ENCODE data around the gene ECPAS.

ECPAS gene

DNA sequence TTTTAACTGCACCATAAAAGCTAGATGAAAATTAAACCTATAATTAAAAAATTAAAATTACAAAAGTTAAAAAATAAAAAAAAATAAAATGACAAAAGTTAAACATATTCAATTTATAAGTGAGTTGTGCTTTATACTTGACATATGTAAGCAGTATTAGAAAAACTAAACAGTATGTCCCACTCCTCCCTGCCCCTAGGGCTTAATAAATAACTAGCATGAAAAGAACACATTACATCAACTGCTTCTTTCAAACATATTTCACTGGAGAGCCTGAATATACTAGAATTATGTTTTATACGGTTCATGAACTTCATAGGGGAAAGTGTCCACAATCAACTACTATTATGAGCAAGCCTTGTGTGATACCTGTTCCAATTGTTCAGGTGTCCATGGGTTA, 47.6 kb downstream of the ECPAS start:
- Mint-ChIP-seq H3K27ac (no peak overlapping the region), H3K9me3 (no peaks in the 10 kb centered on the region), H3K4me1 (no peaks in the 10 kb centered on the region), H3K4me3 (no peak overlapping the region), H3K36me3 (ENCODE audit: low read depth) (peaks cover 61% of the 10 kb centered on the region), H3K27me3 (ENCODE audit: low read depth, poor library complexity) (no peaks in the 10 kb centered on the region)
- TF ChIP-seq, protein P1, sequence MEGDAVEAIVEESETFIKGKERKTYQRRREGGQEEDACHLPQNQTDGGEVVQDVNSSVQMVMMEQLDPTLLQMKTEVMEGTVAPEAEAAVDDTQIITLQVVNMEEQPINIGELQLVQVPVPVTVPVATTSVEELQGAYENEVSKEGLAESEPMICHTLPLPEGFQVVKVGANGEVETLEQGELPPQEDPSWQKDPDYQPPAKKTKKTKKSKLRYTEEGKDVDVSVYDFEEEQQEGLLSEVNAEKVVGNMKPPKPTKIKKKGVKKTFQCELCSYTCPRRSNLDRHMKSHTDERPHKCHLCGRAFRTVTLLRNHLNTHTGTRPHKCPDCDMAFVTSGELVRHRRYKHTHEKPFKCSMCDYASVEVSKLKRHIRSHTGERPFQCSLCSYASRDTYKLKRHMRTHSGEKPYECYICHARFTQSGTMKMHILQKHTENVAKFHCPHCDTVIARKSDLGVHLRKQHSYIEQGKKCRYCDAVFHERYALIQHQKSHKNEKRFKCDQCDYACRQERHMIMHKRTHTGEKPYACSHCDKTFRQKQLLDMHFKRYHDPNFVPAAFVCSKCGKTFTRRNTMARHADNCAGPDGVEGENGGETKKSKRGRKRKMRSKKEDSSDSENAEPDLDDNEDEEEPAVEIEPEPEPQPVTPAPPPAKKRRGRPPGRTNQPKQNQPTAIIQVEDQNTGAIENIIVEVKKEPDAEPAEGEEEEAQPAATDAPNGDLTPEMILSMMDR (IDR thresholded peaks at IDR 0.05), result no peak
- DNase-seq, result no peak

DNA sequence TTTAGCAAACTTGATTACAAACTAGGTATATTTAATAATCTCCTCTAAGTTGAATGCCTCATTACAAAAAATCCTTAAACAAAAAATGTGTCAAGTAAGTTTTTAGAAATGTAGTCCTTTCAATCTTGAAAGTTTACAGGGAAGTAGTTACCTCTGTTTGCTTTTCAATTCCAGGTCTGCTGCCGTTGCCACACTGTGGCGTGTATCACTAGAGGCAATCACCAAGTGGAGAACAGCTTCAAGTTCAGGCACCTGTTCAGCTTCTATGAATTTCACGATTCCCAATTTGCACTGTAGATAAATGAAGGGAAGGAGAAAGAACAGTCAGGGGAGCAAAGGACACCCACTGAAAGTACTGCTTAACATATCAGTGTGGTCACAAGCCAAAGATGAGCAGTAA, 51.1 kb downstream of the ECPAS start:
- H3K27ac Mint-ChIP-seq, result no peak overlapping the region
- H3K36me3 Mint-ChIP-seq (ENCODE audit: low read depth), result peaks cover 52% of the 10 kb centered on the region
- no peaks in the 10 kb centered on the region for H3K4me1 Mint-ChIP-seq
- H3K9me3 Mint-ChIP-seq, result no peaks in the 10 kb centered on the region
- DNase-seq, result no peak
- TF ChIP-seq, protein P1 (IDR thresholded peaks at IDR 0.05), result no peak
- H3K27me3 Mint-ChIP-seq (ENCODE audit: low read depth, poor library complexity), result no peaks in the 10 kb centered on the region
- no peak overlapping the region for H3K4me3 Mint-ChIP-seq

- Mint-ChIP-seq H3K9me3 (no peaks in the 10 kb centered on the region), H3K4me1 (no peaks in the 10 kb centered on the region), H3K36me3 (ENCODE audit: low read depth) (peaks cover 53% of the 10 kb centered on the region), H3K4me3 (no peak overlapping the region), H3K27ac (no peak overlapping the region), H3K27me3 (ENCODE audit: low read depth, poor library complexity) (no peaks in the 10 kb centered on the region)
- no peak for DNase-seq
- TF ChIP-seq, protein P1 (IDR thresholded peaks at IDR 0.05), result no peak
These were observed 52.5 kb downstream of the ECPAS start for GRCh38 chr9:111431684-111432083.

- Mint-ChIP-seq H3K27ac (no peak overlapping the region), H3K4me1 (no peaks in the 10 kb centered on the region), H3K27me3 (ENCODE audit: low read depth, poor library complexity) (no peaks in the 10 kb centered on the region), H3K36me3 (ENCODE audit: low read depth) (peaks cover 63% of the 10 kb centered on the region), H3K9me3 (no peaks in the 10 kb centered on the region), H3K4me3 (no peak overlapping the region)
- TF ChIP-seq, protein P1 (IDR thresholded peaks at IDR 0.05), result no peak
- DNase-seq, result no peak
These were observed 55.0 kb downstream of the ECPAS start for GRCh38 chr9:111429175-111429574.

DNA sequence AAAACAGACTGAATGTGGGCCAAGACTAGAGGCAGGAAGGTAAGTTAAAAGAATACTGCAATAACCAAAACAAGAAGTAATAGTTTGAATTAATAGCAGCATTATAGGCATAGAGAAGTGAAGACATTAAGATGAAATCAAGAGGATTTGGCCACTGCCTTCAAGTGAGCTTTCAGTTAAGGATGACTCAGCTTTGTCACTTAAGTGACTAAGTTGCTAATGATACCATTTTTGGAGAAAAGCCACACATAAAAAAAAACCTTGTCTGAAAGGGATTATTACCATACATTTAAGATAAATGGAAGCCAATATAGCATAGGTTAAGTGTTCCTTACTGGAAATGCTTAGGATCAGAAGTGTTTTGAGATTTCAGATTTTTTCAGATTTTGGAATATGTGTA, 57.0 kb downstream of the ECPAS start:
- Mint-ChIP-seq H3K4me1 (no peaks in the 10 kb centered on the region), H3K27me3 (ENCODE audit: low read depth, poor library complexity) (no peaks in the 10 kb centered on the region), H3K4me3 (no peak overlapping the region), H3K9me3 (no peaks in the 10 kb centered on the region), H3K36me3 (ENCODE audit: low read depth) (peaks cover 67% of the 10 kb centered on the region), H3K27ac (no peak overlapping the region)
- TF ChIP-seq, protein P1 (IDR thresholded peaks at IDR 0.05), result no peak
- DNase-seq, result no peak

DNA sequence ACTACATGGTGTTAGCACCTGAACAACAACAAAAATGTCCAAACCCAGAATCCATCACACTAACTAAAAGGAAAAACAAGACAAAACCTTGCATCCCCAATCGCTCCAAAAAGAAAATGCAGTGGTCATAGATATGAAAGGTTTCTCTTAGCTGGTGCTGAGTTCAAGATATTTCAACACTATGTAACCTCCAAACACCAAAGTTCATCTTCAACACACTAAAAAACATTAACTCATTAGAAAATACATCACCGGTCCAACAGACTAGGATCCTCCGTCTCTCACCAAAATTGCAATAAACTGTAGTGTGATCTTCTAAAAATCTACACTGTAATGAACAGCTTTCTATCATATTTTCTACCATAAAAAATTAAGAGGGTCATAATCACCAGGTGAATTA, 60.8 kb downstream of the ECPAS start:
- no peak overlapping the region for H3K27ac Mint-ChIP-seq
- H3K4me1 Mint-ChIP-seq, result no peaks in the 10 kb centered on the region
- no peaks in the 10 kb centered on the region for H3K27me3 Mint-ChIP-seq (ENCODE audit: low read depth, poor library complexity)
- TF ChIP-seq, protein P1 (IDR thresholded peaks at IDR 0.05), result no peak
- H3K36me3 Mint-ChIP-seq (ENCODE audit: low read depth), result peaks cover 67% of the 10 kb centered on the region
- H3K4me3 Mint-ChIP-seq, result no peak overlapping the region
- H3K9me3 Mint-ChIP-seq, result no peaks in the 10 kb centered on the region
- DNase-seq, result no peak
